Activated naive CD4-positive, alpha-beta T cell treated with anti-CD3 and anti-CD28 coated beads, Interleukin-2, amount 10 ng/mL, durations not matched to agents 7 days and 5 days (primary cell): Measurements from ENCODE around the gene REV3L.

Source experiments
- CTCF ChIA-PET: fragments of 350-600 bp; sonication (Branson Sonifier 250); formaldehyde crosslinking; loops from one replicate; lab custom pipeline; 2021; ENCODE audit warnings: antibody characterized with exemption; lab: Charles Lee
- DNase-seq: peaks from one replicate; pipeline ENCODE4 v3.0.0-alpha.2; 2020
- H3K27ac Mint-ChIP-seq: one replicate; pipeline ENCODE4 v1.8.0; 2021; ENCODE audit warnings: mild to moderate bottlenecking, moderate library complexity, mixed read lengths
- H3K27me3 Mint-ChIP-seq: one replicate; pipeline ENCODE4 v1.8.0; 2021; ENCODE audit warnings: mild to moderate bottlenecking, mixed read lengths
- H3K36me3 Mint-ChIP-seq: one replicate; pipeline ENCODE4 v1.8.0; 2021; ENCODE audit warnings: mixed read lengths
- H3K4me1 Mint-ChIP-seq: one replicate; pipeline ENCODE4 v1.8.0; 2021; ENCODE audit warnings: mixed read lengths
- H3K4me3 Mint-ChIP-seq: one replicate; pipeline ENCODE4 v1.8.0; 2021; ENCODE audit warnings: mild to moderate bottlenecking, moderate library complexity, mixed read lengths
- H3K9me3 Mint-ChIP-seq: one replicate; pipeline ENCODE4 v1.8.0; 2021; ENCODE audit warnings: mixed read lengths

Gene REV3L

DNA sequence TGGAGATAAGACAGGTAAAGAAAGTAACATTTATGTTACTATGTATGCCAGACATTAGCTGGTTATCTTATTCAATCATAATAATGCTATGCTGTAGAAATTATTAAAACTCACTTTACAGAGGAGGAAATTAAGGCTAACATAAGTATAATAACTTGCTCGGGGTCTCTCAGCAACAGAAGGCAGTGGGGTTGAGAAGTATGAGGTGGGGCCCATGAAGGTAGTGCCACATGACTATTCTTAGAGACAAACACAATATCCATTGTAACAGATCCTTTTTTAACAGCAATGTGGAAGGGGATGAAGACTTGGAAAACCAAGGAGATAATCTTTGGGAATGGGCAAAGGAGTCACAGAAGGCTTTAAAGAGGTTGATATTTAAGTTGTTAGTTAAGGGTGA, 11.5 kb downstream of the REV3L start:
- no peak overlapping the region for H3K4me3 Mint-ChIP-seq
- H3K36me3 Mint-ChIP-seq: peaks cover 10% of the 10 kb centered on the region
- H3K9me3 Mint-ChIP-seq: no peaks in the 10 kb centered on the region
- H3K27me3 Mint-ChIP-seq: no peaks in the 10 kb centered on the region
- CTCF ChIA-PET: no interaction called here
- H3K27ac Mint-ChIP-seq: no peak overlapping the region
- no peak for DNase-seq
- peaks cover 21% of the 10 kb centered on the region for H3K4me1 Mint-ChIP-seq

DNA sequence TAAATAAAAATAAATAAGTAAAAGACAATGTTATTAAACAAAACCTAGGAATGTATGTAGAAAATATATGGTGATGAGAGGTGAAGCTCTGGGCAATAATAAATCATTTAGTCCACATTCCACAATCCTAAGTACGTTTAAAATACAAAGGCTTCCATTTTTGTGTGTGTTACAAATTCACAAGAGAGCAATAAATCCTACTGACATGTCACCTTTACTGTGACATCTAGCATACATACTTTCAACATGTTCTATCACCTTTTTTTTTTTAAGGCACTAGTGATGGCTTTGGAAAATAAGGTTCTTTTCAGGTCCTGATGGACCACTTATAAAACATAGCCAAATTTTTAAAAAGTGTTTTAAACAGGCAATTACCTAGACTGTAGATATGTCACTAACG, 12.0 kb downstream of the REV3L start:
- DNase-seq: no peak
- CTCF ChIA-PET: no interaction called here
- Mint-ChIP-seq H3K4me1 (peaks cover 21% of the 10 kb centered on the region), H3K27me3 (no peaks in the 10 kb centered on the region), H3K9me3 (no peaks in the 10 kb centered on the region), H3K27ac (no peak overlapping the region), H3K36me3 (peaks cover 10% of the 10 kb centered on the region), H3K4me3 (no peak overlapping the region)

DNA sequence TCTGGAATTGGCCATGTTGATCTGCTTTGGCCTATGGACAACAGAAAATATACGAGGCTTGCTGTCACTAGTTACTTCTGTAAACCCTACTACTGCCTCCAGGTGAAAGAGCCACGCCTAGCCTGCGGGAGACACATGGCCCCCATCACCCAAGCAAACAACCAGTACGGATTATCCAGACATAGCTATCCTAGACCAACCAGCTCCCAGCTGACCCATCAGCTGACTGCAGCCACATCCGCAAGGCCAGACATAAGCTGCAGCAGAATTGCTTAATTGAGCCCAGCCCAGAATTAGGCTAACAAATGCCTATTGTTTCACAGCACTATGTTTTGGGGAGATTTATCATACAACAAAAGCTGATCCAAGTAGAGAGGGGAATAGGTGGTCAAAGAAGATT, 13.5 kb downstream of the REV3L start:
- no peak for DNase-seq
- no peaks in the 10 kb centered on the region for H3K27me3 Mint-ChIP-seq
- no peak overlapping the region for H3K4me3 Mint-ChIP-seq
- CTCF ChIA-PET: no interaction called here
- no peak overlapping the region for H3K27ac Mint-ChIP-seq
- H3K36me3 Mint-ChIP-seq: peaks cover 12% of the 10 kb centered on the region
- H3K9me3 Mint-ChIP-seq: no peaks in the 10 kb centered on the region
- H3K4me1 Mint-ChIP-seq: peaks cover 21% of the 10 kb centered on the region

DNA sequence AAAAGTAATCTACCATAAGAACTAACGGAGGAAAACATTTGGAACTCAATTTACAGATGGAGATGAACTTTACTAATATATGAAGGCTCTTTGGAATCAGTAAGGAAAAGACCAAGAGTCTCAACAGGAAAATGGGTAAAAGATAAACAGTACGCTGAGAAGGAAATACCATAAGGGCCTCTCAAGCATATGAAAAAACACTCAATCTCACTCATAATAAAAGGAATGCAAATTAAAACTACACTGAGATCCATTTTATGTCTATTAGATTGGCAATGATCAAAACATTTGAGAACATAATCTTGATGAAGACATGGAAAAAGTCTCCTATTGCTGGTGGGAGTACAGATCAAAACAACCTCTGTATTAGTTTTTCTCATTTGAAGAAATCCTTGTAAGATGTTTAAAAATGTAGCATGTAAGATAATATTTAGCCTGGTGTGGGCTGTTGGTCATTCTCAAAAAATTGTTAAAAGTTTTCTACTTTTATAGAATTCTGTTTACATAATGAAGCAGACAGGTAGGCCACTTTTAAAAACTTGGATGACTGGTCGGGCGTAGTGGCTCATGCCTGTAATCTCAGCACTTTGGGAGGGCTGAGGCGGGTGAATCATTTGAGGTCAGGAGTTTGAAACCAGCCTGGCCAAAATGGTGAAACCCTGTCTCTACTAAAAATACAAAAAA, 14.5 kb downstream of the REV3L start:
- H3K36me3 Mint-ChIP-seq: peaks cover 10% of the 10 kb centered on the region
- no peak for DNase-seq
- H3K27ac Mint-ChIP-seq: no peak overlapping the region
- no peak overlapping the region for H3K4me3 Mint-ChIP-seq
- no peaks in the 10 kb centered on the region for H3K27me3 Mint-ChIP-seq
- peaks cover 14% of the 10 kb centered on the region for H3K4me1 Mint-ChIP-seq
- CTCF ChIA-PET: no interaction called here
- no peaks in the 10 kb centered on the region for H3K9me3 Mint-ChIP-seq

DNA sequence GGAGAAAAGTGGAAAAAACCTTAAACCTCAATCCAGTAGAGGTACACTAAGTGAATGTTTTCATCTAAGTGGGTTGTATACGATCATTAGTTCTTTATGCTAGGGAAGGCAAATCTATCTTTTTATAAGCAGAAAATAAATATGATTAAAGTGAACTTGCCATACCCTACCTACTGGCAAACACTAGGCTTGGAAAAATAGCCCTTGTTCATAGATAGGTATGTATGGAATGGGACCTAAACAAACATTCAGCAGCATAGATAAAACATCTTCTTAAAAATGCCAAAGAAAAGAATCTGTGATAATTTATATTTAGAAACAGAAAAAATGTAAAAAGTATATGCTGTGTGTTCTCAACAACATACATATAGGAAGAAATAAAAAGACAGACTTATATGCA, 18.8 kb downstream of the REV3L start:
- DNase-seq: no peak
- Mint-ChIP-seq H3K27ac (no peak overlapping the region), H3K9me3 (peaks cover 4% of the 10 kb centered on the region), H3K36me3 (peaks cover 15% of the 10 kb centered on the region), H3K4me3 (no peak overlapping the region), H3K4me1 (peaks cover 16% of the 10 kb centered on the region), H3K27me3 (no peaks in the 10 kb centered on the region)
- CTCF ChIA-PET: no interaction called here

DNA sequence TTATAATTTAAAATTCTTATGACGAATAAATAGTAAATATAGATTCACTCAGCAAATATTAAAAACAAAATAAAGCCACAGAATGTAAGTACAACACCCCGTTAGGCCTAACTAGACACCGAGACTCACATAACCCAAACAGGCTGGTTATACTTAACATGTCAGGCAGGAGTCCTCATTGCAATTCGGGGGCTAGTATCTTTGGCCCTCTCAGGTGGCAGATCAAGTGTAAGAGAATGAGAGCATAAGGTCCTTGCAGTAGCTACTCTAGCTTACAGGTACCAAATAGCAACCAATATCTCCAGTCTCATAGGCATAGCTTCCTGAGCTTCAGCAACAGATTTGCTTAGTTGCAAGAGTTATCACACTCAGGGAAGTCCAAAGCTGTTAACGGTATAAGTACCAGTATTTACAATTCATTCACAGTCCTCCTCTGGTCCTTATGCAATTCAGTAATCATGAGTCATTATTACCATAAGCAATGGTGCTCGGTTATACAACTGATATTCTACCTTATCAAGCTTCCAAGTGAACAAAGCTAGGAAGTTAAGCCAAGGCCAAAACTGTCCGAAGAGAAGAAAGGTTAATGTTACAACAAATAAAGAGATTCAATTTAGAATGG, 20.1 kb downstream of the REV3L start:
- Mint-ChIP-seq H3K27me3 (no peaks in the 10 kb centered on the region), H3K27ac (no peak overlapping the region), H3K36me3 (peaks cover 28% of the 10 kb centered on the region), H3K4me3 (no peak overlapping the region), H3K9me3 (peaks cover 16% of the 10 kb centered on the region), H3K4me1 (peaks cover 16% of the 10 kb centered on the region)
- DNase-seq: no peak
- CTCF ChIA-PET: interaction anchor here (0.7 to 2.9 kb wide), 2 partner anchors 16 to 130 kb away, joined by 3 to 14 read pairs; no protein-coding TSS in a partner anchor

DNA sequence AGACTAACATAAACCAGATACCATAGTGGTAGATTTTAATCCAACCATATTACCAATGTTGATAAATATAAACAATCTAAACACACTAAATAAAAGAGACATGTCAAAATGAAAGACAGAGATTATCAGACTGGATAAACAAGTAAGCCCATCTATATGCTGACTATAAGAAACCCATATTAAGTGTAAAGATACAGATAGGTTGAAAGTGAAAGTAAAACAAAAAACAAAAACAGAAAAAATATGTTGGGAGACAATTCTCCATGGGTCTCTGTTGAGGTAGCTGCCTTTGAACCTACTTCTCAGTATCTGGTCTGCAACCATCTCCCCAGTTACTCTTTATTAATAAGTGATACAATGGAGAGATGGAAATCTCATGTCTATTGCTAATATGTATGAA, 21.2 kb downstream of the REV3L start:
- DNase-seq: no peak
- CTCF ChIA-PET: interaction anchor here (1.4 to 2.9 kb wide), 2 partner anchors 17 to 203 kb away, joined by 4 to 14 read pairs; a partner anchor contains a TSS
- H3K27ac Mint-ChIP-seq: peak overlapping the region; percentile 22
- peak overlapping the region; percentile 47 for H3K4me3 Mint-ChIP-seq
- peaks cover 33% of the 10 kb centered on the region for H3K36me3 Mint-ChIP-seq
- H3K9me3 Mint-ChIP-seq: peaks cover 16% of the 10 kb centered on the region
- no peaks in the 10 kb centered on the region for H3K27me3 Mint-ChIP-seq
- peaks cover 16% of the 10 kb centered on the region for H3K4me1 Mint-ChIP-seq

DNA sequence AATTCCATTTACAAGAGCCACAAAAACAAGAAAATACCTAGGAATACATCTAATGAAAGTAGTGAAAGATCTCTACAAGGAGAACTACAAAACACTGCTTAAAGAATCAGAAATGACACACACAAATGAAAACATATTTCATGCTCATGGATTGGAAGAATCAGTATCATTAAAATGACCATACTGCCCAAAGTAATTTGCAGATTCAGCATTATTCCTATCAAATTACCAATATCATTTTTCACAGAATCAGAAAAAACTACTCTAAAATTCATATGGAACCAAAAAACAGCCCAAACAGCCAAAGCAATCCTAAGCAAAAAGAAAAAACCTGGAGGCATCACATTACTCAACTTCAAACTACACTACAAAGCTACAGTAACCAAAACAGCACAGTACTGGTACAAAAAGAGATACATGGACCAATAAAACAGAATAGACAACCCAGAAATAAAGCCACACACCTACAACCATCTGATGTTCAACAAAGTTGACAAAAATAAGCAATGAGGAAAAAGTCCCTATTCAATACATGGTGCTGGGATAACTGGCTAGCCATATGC, 24.3 kb downstream of the REV3L start:
- DNase-seq: no peak
- no peaks in the 10 kb centered on the region for H3K27me3 Mint-ChIP-seq
- CTCF ChIA-PET: no interaction called here
- no peak overlapping the region for H3K4me3 Mint-ChIP-seq
- H3K36me3 Mint-ChIP-seq: peaks cover 31% of the 10 kb centered on the region
- H3K4me1 Mint-ChIP-seq: peaks cover 16% of the 10 kb centered on the region
- no peak overlapping the region for H3K27ac Mint-ChIP-seq
- H3K9me3 Mint-ChIP-seq: peaks cover 16% of the 10 kb centered on the region

DNA sequence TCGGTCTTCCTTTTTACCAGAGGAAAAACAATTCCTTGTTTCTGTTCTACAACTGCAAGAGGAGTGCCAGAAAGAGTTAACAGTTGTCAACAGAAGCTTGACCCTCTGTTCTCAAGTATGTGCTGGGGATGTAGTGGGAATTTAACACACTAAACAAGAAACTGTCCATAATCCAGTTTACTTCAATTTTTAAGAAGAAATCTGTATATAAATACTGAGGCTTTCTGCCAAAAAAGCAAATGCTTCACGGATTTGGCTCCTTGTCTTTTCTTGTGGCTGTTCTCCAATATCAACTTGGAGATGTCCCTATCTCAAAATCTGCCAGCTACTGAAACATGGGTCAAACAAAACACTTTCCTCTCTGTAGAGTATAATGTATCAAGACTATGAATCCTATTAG, 26.8 kb downstream of the REV3L start:
- Mint-ChIP-seq H3K36me3 (peaks cover 28% of the 10 kb centered on the region), H3K9me3 (peaks cover 16% of the 10 kb centered on the region), H3K27ac (no peak overlapping the region), H3K4me3 (no peak overlapping the region), H3K4me1 (no peaks in the 10 kb centered on the region), H3K27me3 (no peaks in the 10 kb centered on the region)
- CTCF ChIA-PET: no interaction called here
- DNase-seq: no peak

DNA sequence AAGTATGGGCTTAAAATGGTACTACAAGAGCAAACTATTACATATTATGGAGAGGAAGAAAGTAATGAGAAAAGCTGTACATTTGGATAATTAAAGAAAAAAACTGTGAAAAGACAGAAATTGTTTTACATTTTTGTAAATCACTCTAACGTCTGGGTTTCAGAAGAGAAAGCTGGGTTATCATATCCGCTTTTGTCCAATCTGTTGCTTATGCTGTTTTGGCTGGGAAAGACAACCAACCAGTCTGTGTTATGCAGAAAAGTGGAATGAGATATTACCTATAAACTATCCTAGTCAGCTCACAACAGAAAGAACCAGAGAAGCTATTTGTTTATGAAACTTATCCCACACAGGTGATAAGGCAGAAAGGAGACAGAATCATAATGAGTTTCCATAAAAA, 32.4 kb downstream of the REV3L start:
- Mint-ChIP-seq H3K4me1 (no peaks in the 10 kb centered on the region), H3K9me3 (no peaks in the 10 kb centered on the region), H3K27me3 (no peaks in the 10 kb centered on the region), H3K4me3 (no peak overlapping the region), H3K36me3 (no peaks in the 10 kb centered on the region), H3K27ac (no peak overlapping the region)
- DNase-seq: no peak
- CTCF ChIA-PET: no interaction called here

DNA sequence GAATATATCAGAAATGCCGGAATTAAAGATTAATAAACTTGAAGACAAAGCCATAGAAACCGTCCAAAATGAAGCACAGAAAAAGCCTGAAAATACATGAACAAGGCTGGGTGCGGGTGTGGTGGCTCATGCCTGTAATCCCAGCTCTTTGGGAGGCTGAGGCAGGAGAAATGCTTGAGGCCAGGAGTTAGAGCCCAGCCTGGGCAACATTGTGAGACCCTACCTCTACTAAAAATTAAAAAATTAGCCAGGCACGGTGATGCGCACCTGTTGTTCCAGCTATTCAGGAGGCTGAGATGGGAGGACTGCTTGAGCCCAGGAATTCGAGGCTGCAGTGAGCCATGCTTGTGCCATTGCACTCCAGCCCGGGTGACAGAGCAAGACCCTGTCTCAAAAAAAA, 32.9 kb downstream of the REV3L start:
- H3K27ac Mint-ChIP-seq: no peak overlapping the region
- H3K4me3 Mint-ChIP-seq: no peak overlapping the region
- H3K9me3 Mint-ChIP-seq: no peaks in the 10 kb centered on the region
- no peaks in the 10 kb centered on the region for H3K4me1 Mint-ChIP-seq
- CTCF ChIA-PET: no interaction called here
- H3K27me3 Mint-ChIP-seq: no peaks in the 10 kb centered on the region
- DNase-seq: no peak
- no peaks in the 10 kb centered on the region for H3K36me3 Mint-ChIP-seq

DNA sequence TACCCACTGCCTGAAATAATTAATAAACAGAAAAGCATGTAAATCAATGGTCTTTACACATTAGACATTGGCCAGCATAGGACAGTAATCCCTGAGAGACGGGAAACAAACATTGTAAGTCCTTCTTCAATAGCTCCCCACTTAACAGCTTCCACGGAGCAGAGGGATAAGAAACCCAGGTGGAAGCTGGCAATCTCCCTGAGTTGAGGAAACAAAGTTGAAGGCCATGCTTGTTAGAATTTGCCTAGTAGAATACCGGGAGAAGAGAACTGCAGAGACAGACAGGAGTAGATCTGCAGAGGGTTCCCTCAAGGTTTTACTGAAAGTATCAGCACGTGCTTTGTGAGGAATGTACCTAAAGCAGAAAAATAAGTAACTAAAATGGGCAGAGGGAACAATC, 33.9 kb downstream of the REV3L start:
- DNase-seq: no peak
- H3K9me3 Mint-ChIP-seq: no peaks in the 10 kb centered on the region
- CTCF ChIA-PET: no interaction called here
- no peak overlapping the region for H3K4me3 Mint-ChIP-seq
- no peaks in the 10 kb centered on the region for H3K4me1 Mint-ChIP-seq
- no peaks in the 10 kb centered on the region for H3K36me3 Mint-ChIP-seq
- no peak overlapping the region for H3K27ac Mint-ChIP-seq
- no peaks in the 10 kb centered on the region for H3K27me3 Mint-ChIP-seq

DNA sequence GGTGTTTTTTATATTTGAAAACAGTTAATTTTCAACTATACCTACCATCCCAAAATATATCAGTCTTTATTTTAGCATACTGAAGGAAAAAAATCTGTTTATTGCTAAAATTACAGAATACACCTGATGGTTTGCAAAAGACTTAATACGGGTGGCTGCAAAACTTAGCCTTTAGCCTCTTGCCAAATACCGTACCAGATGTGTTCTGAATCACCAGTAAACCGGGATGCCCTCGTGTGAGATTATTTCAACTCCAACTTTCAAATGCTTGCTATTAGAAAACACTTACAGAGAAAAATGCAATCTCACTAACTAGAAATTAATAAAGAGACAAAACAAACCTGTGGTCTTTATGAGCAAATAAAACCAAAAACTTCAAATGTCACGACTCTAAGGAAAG, 36.0 kb downstream of the REV3L start:
- DNase-seq: no peak
- no peak overlapping the region for H3K27ac Mint-ChIP-seq
- CTCF ChIA-PET: no interaction called here

DNA sequence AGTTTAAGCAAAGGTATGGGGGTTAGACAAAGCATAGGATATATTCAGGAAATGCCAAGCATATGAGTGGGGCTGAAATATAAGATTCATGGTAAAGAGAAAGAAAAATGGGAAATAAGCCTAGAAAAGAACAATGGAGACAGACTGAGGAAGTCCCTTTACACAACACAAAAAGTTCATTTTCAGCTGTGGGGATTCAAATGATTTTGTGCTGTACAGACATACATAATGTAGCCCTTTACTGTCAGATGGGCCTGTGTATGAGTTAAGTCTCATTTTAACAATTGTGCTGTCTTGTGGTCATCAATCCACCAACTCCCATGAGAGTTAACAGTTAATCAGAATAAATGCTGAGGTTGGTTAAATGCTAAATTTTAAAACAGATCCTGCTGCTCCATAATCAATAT, 37.2 kb downstream of the REV3L start:
- peaks cover 6% of the 10 kb centered on the region for H3K4me1 Mint-ChIP-seq
- CTCF ChIA-PET: no interaction called here

More for the DNA sequence above, 36.0 kb downstream of the REV3L start:
- H3K4me3 Mint-ChIP-seq: no peak overlapping the region
- H3K9me3 Mint-ChIP-seq: no peaks in the 10 kb centered on the region
- H3K27me3 Mint-ChIP-seq: no peaks in the 10 kb centered on the region
- peaks cover 2% of the 10 kb centered on the region for H3K4me1 Mint-ChIP-seq
- H3K36me3 Mint-ChIP-seq: no peaks in the 10 kb centered on the region

DNA sequence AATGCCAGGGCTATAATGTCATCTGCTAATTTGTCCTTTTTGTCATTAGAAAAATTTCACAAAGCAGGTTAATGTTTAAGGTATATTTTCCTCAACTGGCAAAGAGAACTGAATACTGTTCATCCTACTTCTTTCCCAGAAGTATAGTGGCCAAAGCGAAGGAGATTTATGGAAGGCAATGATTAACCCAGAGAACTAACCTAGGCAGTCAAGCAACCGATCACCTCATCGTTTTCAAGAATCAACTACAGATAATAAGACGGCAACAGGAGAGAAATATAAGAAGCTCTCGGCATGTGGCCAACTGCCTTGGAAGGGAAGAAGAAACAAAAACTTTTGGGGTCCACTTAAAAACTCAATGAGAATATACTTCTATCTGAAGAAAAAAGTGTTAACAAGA, 38.2 kb downstream of the REV3L start:
- no peaks in the 10 kb centered on the region for H3K27me3 Mint-ChIP-seq
- no peak overlapping the region for H3K4me3 Mint-ChIP-seq
- H3K27ac Mint-ChIP-seq: no peak overlapping the region
- H3K4me1 Mint-ChIP-seq: peaks cover 6% of the 10 kb centered on the region
- no peak for DNase-seq
- CTCF ChIA-PET: no interaction called here
- no peaks in the 10 kb centered on the region for H3K36me3 Mint-ChIP-seq
- no peaks in the 10 kb centered on the region for H3K9me3 Mint-ChIP-seq

More for the DNA sequence above, 37.2 kb downstream of the REV3L start:
- no peaks in the 10 kb centered on the region for H3K9me3 Mint-ChIP-seq
- H3K27ac Mint-ChIP-seq: no peak overlapping the region
- H3K4me3 Mint-ChIP-seq: no peak overlapping the region
- no peak for DNase-seq
- H3K36me3 Mint-ChIP-seq: no peaks in the 10 kb centered on the region
- no peaks in the 10 kb centered on the region for H3K27me3 Mint-ChIP-seq
